BLaER1 treated with 17β-estradiol and CSF1 and Interleukin-3, amounts not matched to agents 10 nM and 100 nM (cell line): ENCODE measurements around the gene TBC1D20.
A peak's percentile ranks its signal among the peaks of the same experiment; 100 is the strongest.

Experiments used
- H3K27ac ChIP-seq, 11 experiments: shearing (Covaris generic); formaldehyde crosslinking; 2 replicates each; pipeline ENCODE4 v1.8.1; 2022
- H3K27me3 ChIP-seq, 11 experiments: shearing (Covaris generic); formaldehyde crosslinking; 2 replicates each; pipeline ENCODE4 v1.8.1; 2022
- H3K36me3 ChIP-seq, 11 experiments: shearing (Covaris generic); formaldehyde crosslinking; 2 replicates each; pipeline ENCODE4 v1.8.1; 2022
- H3K4me1 ChIP-seq, 10 experiments: shearing (Covaris generic); formaldehyde crosslinking; 2 replicates each; pipeline ENCODE4 v1.8.1; 2022
- H3K4me2 ChIP-seq, 11 experiments: shearing (Covaris generic); formaldehyde crosslinking; 2 replicates each; pipeline ENCODE4 v1.8.1; 2022
- H3K4me3 ChIP-seq, 10 experiments: shearing (Covaris generic); formaldehyde crosslinking; 2 replicates each; pipeline ENCODE4 v1.8.1; 2022
- H3K9ac ChIP-seq, 11 experiments: shearing (Covaris generic); formaldehyde crosslinking; 2 replicates each; pipeline ENCODE4 v1.8.1; 2022
- H3K9me3 ChIP-seq, 11 experiments: shearing (Covaris generic); formaldehyde crosslinking; replicated peaks in 1 of 11; 2 replicates each; pipeline ENCODE4 v1.8.1; 2022
- H4K20me1 ChIP-seq, 11 experiments: shearing (Covaris generic); formaldehyde crosslinking; 2 replicates each; pipeline ENCODE4 v1.8.1; 2022
- Cebpa-rat ChIP-seq, 11 experiments: shearing (Covaris generic); IDR thresholded peaks; 2 replicates each; pipeline ENCODE4 v1.8.1; 2022

The TBC1D20 gene

GRCh38 chr20:432208-432607 lies 30.1 kb downstream of the TBC1D20 start:
- no peak for TF ChIP-seq Cebpa-rat (IDR thresholded peaks at IDR 0.05)
- peaks cover 65 to 87% (median 80%) of the 10 kb centered on the region in 11 experiments for H3K36me3 ChIP-seq
- H4K20me1 ChIP-seq: peaks cover 19 to 89% (median 60%) of the 10 kb centered on the region in 11 experiments; a peak in 20 of 22 replicates
- H3K4me3 ChIP-seq: no peak overlapping the region
- H3K4me2 ChIP-seq: peak overlapping the region in 7 of 11 experiments; percentile 66 to 83 (median 71); a peak in 10 of 22 replicates
- H3K9ac ChIP-seq: peak overlapping the region in 2 of 11 experiments; percentile 3 to 52; a peak in 2 of 22 replicates
- H3K4me1 ChIP-seq: peaks cover 29 to 53% (median 44%) of the 10 kb centered on the region in 10 experiments
- no peaks in the 10 kb centered on the region for H3K9me3 ChIP-seq
- H3K27ac ChIP-seq: peak overlapping the region in 1 of 11 experiments; percentile 66; a peak in 2 of 22 replicates
- no peaks in the 10 kb centered on the region for H3K27me3 ChIP-seq

GRCh38 chr20:431012-431904 lies 31.1 kb downstream of the TBC1D20 start:
- Histone ChIP-seq H3K4me3 (no peak overlapping the region), H3K27ac (no peak overlapping the region), H4K20me1 (peaks cover 16 to 89% (median 58%) of the 10 kb centered on the region in 11 experiments; a peak in 20 of 22 replicates), H3K4me2 (no peak overlapping the region), H3K9me3 (no peaks in the 10 kb centered on the region), H3K27me3 (no peaks in the 10 kb centered on the region), H3K9ac (0 out of 22 replicates have a peak overlapping the region, but pooled peaks of 2 of the 11 experiments have one; percentile 3 to 52), H3K4me1 (peaks cover 23 to 43% (median 35%) of the 10 kb centered on the region in 10 experiments), H3K36me3 (peaks cover 63 to 87% (median 79%) of the 10 kb centered on the region in 11 experiments)
- no peak for TF ChIP-seq Cebpa-rat (IDR thresholded peaks at IDR 0.05)

GRCh38 chr20:430091-430999 lies 32.0 kb downstream of the TBC1D20 start:
- Histone ChIP-seq H3K4me1 (peaks cover 23 to 37% (median 33%) of the 10 kb centered on the region in 10 experiments), H3K4me3 (no peak overlapping the region), H3K9me3 (no peaks in the 10 kb centered on the region), H3K27ac (no peak overlapping the region), H3K36me3 (peaks cover 58 to 84% (median 78%) of the 10 kb centered on the region in 11 experiments), H3K9ac (no peak overlapping the region), H3K27me3 (no peaks in the 10 kb centered on the region), H3K4me2 (no peak overlapping the region), H4K20me1 (peaks cover 8 to 80% (median 56%) of the 10 kb centered on the region in 11 experiments; a peak in 20 of 22 replicates)
- no peak for TF ChIP-seq Cebpa-rat (IDR thresholded peaks at IDR 0.05)

DNA sequence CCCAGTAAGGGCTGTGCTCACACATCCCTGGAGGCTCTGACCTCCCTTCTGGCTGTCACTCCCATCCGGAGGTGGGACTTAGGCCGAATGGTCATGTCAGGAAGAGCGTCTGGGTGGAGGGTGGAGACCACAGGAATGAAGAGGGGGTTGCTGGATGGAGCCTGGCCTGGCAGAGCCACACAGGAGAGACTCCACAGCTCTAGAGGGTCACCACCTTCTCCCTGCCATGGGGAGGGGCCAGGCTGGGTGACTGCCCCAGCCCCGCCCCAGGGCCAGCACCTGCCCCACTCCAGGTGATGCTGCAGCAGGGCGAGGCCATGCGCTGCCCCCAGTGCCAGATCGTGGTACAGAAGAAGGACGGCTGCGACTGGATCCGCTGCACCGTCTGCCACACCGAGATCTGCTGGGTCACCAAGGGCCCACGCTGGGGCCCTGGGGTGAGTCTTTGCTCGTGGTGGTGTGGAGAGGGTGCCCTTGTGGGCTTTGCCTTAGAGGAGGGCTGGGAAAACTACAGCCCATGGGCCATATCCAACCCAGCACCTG lies 33.6 kb downstream of the TBC1D20 start:
- peaks cover 12 to 21% (median 17%) of the 10 kb centered on the region in 10 experiments for H3K4me1 ChIP-seq
- TF ChIP-seq Cebpa-rat (IDR thresholded peaks at IDR 0.05): no peak
- H3K9ac ChIP-seq: no peak overlapping the region
- no peak overlapping the region for H3K27ac ChIP-seq
- H3K4me3 ChIP-seq: no peak overlapping the region
- H4K20me1 ChIP-seq: peaks cover 6 to 63% (median 40%) of the 10 kb centered on the region in 11 experiments; a peak in 20 of 22 replicates
- no peaks in the 10 kb centered on the region for H3K27me3 ChIP-seq
- H3K9me3 ChIP-seq: no peaks in the 10 kb centered on the region
- H3K4me2 ChIP-seq: no peak overlapping the region
- H3K36me3 ChIP-seq: peaks cover 58 to 90% (median 79%) of the 10 kb centered on the region in 11 experiments

- Histone ChIP-seq H3K9ac (0 out of 22 replicates have a peak overlapping the region, but pooled peaks of 1 of the 11 experiments have one; percentile 18), H3K27ac (no peak overlapping the region; a peak in 1 of 22 replicates), H3K9me3 (no peaks in the 10 kb centered on the region), H3K4me3 (no peak overlapping the region), H3K4me2 (no peak overlapping the region), H3K4me1 (peaks cover 5 to 14% (median 10%) of the 10 kb centered on the region in 10 experiments), H3K27me3 (no peaks in the 10 kb centered on the region), H3K36me3 (peaks cover 64 to 96% (median 85%) of the 10 kb centered on the region in 11 experiments), H4K20me1 (peaks cover 6 to 57% (median 33%) of the 10 kb centered on the region in 11 experiments; a peak in 20 of 22 replicates)
- TF ChIP-seq Cebpa-rat (IDR thresholded peaks at IDR 0.05): no peak
Measured at GRCh38 chr20:427849-428657, 34.3 kb downstream of the TBC1D20 start.

- Histone ChIP-seq H3K9ac (no peak overlapping the region), H3K27me3 (no peaks in the 10 kb centered on the region), H3K4me2 (no peak overlapping the region), H3K27ac (no peak overlapping the region), H3K4me3 (no peak overlapping the region), H3K36me3 (peaks cover 67 to 98% (median 89%) of the 10 kb centered on the region in 11 experiments), H4K20me1 (peaks cover 6 to 52% (median 26%) of the 10 kb centered on the region in 11 experiments; a peak in 20 of 22 replicates), H3K9me3 (no peaks in the 10 kb centered on the region), H3K4me1 (peaks cover 0 to 8% (median 4%) of the 10 kb centered on the region in 10 experiments; a peak in 16 of 20 replicates)
- no peak for TF ChIP-seq Cebpa-rat (IDR thresholded peaks at IDR 0.05)
Measured at GRCh38 chr20:427401-427800, 34.9 kb downstream of the TBC1D20 start.

GRCh38 chr20:426566-426965 lies 35.8 kb downstream of the TBC1D20 start:
- Histone ChIP-seq H3K4me1 (0 out of 20 replicates have a peak, but pooled peaks cover 0 to 4% (median 0%) of the 10 kb centered on the region in 10 experiments), H3K27ac (no peak overlapping the region), H3K4me3 (no peak overlapping the region), H3K27me3 (no peaks in the 10 kb centered on the region), H3K36me3 (peaks cover 70 to 98% (median 89%) of the 10 kb centered on the region in 11 experiments), H3K9me3 (no peaks in the 10 kb centered on the region), H3K9ac (no peak overlapping the region), H4K20me1 (peaks cover under 1 to 52% (median 18%) of the 10 kb centered on the region in 11 experiments; a peak in 19 of 22 replicates), H3K4me2 (no peak overlapping the region)
- no peak for TF ChIP-seq Cebpa-rat (IDR thresholded peaks at IDR 0.05)
